Measurements from ENCODE around the gene SPRR2B. TPM values are rescaled to one million over a fixed set of nuclear protein-coding genes. Genes with fewer than 3 reads are reported as not detected.

Gene SPRR2B
- total and polyA plus RNA-seq, 9 of the 15 experiments (the other 6 are each of a cell fraction or from before 2014, with no cell fraction given) = not detected

DNA sequence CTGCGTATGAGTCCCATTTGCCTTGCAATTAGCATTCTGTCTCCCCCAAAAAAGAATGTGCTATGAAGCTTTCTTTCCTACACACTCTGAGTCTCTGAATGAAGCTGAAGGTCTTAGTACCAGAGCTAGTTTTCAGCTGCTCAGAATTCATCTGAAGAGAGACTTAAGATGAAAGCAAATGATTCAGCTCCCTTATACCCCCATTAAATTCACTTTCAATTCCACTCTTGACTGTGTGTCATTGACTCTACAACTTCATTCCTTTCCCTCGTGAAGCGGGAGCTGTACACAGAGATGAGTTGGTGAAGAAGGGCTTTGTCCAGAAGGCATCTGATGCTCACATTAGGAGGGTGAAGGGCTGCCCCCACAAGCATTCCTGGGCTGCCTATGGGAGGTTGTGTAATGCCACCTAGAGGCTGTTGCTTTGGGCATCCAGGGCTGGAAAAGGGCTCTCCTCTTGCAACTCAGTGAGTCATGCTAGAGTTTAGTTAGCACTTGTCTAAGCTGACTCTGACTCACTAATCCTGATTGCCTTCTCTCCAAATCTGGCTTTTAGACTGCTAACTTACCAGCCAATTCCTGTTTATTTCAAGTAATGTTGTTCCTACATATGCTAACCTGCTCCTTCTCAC, 38.6 kb downstream of the SPRR2B start (continued):
- TF ChIP-seq, protein P1, sequence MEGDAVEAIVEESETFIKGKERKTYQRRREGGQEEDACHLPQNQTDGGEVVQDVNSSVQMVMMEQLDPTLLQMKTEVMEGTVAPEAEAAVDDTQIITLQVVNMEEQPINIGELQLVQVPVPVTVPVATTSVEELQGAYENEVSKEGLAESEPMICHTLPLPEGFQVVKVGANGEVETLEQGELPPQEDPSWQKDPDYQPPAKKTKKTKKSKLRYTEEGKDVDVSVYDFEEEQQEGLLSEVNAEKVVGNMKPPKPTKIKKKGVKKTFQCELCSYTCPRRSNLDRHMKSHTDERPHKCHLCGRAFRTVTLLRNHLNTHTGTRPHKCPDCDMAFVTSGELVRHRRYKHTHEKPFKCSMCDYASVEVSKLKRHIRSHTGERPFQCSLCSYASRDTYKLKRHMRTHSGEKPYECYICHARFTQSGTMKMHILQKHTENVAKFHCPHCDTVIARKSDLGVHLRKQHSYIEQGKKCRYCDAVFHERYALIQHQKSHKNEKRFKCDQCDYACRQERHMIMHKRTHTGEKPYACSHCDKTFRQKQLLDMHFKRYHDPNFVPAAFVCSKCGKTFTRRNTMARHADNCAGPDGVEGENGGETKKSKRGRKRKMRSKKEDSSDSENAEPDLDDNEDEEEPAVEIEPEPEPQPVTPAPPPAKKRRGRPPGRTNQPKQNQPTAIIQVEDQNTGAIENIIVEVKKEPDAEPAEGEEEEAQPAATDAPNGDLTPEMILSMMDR (IDR thresholded peaks at IDR 0.05 in 2 of 3, conservative IDR thresholded peaks at IDR 0.05 in 1 of 3; ENCODE audit: insufficient read depth in 2 of 3, low read depth in 1 of 3, low read length in 3 of 3) = peak; percentile 16 to 48 (median 34); a peak in 2 of 6 replicates
- peak; percentile 91 for TF ChIP-seq FOSL1 (tag; conservative IDR thresholded peaks at IDR 0.05)
- TF ChIP-seq PHTF2 (CRISPR knock-in tag; IDR thresholded peaks at IDR 0.05) = no peak
- TF ChIP-seq, protein P2, sequence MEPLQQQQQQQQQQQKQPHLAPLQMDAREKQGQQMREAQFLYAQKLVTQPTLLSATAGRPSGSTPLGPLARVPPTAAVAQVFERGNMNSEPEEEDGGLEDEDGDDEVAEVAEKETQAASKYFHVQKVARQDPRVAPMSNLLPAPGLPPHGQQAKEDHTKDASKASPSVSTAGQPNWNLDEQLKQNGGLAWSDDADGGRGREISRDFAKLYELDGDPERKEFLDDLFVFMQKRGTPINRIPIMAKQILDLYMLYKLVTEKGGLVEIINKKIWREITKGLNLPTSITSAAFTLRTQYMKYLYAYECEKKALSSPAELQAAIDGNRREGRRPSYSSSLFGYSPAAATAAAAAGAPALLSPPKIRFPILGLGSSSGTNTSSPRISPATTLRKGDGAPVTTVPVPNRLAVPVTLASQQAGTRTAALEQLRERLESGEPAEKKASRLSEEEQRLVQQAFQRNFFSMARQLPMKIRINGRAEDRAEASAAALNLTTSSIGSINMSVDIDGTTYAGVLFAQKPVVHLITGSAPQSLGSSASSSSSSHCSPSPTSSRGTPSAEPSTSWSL (CRISPR knock-in tag; IDR thresholded peaks at IDR 0.05; ENCODE audit: borderline replicate concordance) = no peak
- TF ChIP-seq, protein P3, sequence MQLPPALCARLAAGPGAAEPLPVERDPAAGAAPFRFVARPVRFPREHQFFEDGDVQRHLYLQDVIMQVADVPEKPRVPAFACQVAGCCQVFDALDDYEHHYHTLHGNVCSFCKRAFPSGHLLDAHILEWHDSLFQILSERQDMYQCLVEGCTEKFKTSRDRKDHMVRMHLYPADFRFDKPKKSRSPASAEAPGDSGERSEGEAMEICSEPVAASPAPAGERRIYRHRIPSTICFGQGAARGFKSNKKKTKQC (CRISPR knock-in tag; IDR thresholded peaks at IDR 0.05) = no peak
- no peak for TF ChIP-seq ZNF717 (CRISPR knock-in tag; IDR thresholded peaks at IDR 0.05)
- TF ChIP-seq JUNB (CRISPR knock-in tag; conservative IDR thresholded peaks at IDR 0.05) = 0 out of 2 replicates have a peak, but pooled peaks have one; percentile 31
